Stimulated activated CD8-positive, alpha-beta memory T cell treated with anti-CD3 and anti-CD28 coated beads, Interleukin-4, amount 100 ng/mL, for 1 hour (primary cell): ENCODE results near the gene OR1I1.
"Not testable (repeated sequence)": the region's sequence is repeated elsewhere in the genome, so short reads cannot be mapped to it uniquely, and the experiment has no call there.

ENCODE experiments used
- DNase-seq, 2 donors: peaks; one replicate each; pipeline ENCODE4 v3.0.0-alpha.2; 2020; ENCODE audit warnings: low read depth in 2 of 2, low spot score in 1 of 2

Gene OR1I1, protein sequence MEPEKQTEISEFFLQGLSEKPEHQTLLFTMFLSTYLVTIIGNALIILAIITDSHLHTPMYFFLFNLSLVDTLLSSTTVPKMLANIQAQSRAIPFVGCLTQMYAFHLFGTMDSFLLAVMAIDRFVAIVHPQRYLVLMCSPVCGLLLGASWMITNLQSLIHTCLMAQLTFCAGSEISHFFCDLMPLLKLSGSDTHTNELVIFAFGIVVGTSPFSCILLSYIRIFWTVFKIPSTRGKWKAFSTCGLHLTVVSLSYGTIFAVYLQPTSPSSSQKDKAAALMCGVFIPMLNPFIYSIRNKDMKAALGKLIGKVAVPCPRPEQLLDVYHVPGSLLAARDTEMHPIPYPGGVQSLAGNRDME

DNA sequence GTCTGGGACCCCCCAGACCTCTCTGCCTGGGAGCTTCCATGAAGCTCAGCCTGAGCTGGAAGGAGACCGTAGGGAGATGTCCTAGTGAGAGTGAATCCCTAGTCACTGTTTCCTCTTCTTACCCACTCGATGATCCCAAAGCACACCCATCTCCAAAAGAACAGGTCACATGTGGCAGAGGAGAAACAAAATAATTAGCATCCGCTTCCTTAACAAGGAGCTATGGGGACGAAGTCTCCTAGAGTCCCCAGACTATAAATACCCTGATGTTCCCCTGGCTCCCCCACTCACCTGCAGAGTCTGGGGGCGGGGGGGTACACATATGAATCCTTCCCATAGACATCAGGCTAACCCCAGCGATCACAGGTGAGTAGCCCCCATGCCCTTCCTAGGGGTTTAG, at the start of gene OR1I1:
OR1I1 (plus strand) TSS at position 301 of the 400 bp plus-strand sequence. CDS start 4,855 bp downstream, outside the sequence.
- DNase-seq: no peak

DNA sequence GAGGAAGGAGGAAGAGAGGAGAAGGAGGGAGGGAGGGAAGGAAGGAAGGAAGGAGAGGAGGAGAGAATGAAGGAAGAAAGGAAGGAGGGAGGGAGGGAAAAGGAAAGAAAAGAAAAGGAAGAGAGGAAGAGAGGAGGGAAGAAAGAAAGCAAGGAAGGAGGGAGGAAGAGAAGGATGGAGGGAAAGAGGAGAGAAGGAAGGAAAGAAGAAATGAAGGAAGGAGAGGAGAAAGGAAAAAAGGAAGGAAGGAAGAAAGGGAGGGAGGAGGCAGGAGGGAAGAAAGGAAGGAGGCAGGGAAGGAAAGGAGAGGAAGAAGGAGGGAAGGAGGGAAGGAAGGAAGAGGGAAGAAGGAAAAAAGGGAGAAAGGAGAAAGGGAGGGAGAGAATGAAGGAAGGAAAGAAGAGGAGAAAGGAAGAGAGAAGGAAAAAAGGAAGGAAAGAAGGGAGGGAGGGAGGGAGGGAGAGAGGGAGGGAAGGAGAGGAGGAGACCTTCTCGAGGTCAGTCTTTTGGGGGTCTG, 46.2 kb upstream of the OR1I1 start:
- DNase-seq: no peak

DNA sequence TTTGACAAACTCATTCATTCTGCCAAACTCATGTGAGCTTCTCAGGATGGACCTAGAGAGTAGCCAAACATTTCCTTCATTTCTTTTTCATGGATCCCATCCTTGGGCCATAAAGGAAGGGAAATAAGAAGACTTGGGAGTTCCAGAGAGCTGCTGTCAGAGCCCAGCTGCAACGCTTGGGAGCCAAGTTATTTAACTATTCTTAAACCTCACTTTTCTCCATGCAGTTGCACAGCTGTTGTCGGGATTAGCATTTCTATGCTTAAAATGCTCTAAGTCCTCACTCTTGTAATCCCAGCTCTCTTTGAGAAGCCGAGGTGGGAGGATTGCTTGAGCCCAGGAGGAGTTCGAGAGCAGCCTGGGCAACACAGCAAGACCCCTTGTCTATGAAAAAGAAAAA, 44.4 kb upstream of the OR1I1 start:
- DNase-seq: no peak

DNA sequence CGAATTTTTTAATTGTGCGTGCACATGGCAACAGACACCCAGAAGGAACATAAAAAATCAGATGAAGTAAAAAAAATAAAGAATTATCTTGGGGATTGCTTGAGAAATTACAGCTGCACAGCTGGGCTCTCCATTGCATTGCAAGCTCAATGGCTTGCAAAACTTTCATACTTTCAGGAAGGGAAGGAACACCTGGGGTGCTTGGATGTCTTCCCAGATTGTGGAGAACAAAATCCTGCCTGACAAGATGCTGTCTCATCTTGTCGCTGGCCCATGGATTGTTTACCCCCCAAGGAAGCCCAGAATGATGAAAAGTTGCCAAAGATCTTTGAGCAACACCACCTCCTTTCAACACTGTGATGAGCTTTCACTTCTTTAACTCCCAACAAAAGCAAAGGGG, 43.7 kb upstream of the OR1I1 start:
- no peak for DNase-seq

DNA sequence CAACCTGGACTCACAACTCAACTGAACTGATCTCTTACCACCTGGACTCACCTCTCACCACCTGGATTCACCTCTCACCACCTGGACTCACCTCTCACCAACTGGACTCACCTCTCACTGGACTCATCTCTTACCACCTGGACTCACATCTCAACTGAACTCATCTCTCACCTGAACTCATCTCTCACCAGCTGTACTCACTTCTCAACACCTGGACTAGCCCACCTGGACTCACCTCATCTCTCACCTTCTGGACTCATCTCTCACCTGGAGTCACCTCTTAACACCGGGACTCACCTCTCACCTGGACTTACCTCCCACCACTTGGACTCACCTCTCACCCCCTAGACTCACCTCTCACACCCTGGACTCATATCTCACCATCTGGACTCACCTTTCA, 40.0 kb upstream of the OR1I1 start:
- DNase-seq: no peak

DNA sequence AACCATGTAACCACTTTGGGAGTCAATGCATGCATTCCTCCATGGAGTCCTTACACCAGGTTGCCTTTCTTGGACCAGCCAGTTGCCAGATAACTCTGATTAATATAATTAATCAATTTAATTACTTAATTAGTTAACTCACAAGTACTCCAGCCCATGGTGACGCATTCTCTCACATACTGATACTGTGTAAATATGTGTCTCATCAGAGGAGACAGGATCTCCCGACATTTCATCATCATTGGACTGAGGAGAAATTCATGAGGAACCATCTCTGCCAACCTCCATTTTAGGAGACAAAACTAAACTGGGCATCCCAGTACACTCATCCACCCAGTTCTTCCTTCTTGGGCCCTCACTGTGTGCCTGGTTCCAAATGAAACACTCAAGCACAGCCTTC, 39.2 kb upstream of the OR1I1 start:
- DNase-seq: no peak

DNA sequence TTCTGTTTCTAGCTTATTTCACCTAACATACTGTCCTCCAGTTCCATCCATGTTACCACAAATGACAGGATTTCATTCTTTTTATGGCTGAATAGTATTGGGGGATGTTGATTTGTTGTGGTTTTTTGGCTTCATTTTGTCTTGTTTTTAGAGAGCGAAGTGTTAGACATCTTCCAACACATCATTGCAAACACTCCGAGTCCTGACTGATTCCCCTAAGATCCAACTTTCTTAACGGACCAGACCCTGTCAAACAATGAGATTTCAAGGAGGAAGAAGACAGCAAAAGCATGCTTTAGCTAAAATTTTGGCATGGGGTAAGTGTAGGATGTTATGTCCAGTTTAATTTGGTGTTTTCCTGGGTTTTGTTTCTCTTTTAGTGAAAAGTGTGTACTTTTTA, 36.5 kb upstream of the OR1I1 start:
- no peak for DNase-seq

DNA sequence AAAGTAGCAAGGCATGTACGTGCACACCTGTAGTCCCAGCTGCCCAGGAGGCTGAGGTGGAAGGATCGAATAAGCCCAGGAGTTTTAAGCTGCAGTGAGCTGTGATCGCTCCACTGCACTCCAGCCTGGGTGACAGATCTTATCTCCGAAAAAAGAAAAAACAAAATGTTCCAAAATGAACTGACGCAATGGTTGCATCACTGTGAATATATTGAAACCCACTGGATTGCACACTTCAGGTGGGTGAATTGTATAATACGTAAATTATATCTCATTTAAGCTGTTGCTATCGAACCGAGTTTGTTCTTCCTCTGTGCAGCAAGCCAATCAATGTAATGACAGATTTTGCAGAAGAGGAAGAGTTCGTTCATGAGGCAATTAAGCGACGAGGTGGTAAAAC, 34.3 kb upstream of the OR1I1 start:
- DNase-seq: no peak

DNA sequence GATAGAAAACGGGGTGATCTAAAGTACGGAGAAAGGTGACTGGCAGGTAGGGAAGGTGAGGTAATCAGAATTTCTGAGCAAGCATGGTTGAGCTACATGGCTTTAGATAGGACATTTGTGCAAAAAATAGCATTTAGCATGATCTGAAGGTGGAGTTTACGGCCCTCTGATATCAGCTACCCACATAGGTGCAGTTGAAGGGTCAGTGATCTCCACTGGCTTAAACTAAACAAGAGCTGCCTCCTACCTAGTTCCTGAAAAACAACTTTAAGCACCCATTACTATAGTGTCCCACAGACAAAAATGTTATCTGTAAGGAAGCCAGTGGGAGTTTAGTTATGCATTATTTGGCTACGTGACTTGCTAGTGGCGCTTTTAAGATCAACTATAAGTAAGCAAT, 33.9 kb upstream of the OR1I1 start:
- DNase-seq: no peak

DNA sequence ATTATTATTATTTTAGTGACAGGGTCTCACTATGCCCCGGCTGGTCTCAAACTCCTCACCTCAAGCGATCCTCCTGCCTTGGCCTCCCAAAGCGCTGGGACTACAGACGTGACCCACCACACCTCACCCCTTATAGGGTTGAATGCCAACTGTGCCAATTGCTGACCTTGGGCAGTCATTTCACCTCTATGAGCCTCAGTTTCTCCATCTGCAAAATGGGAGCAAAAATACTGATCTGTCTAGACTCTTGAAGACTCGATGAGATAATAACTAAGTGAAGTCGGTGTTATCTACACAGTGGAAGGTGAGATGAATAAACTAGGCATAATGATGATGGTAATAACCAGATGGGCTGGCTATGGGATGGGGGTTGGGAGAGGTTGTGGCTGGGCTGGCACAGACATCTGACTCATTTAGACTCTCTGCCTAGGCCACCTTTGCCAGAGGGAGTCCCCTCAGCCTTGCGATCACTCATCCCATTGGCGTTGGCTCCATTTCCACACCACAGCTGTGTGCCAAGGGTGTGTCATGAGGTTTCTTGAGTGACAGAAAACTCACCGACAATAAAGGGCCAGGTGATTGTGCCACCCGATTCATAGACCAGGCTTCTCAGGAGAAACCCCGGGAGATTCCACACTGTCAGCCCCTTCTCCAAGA, 33.0 kb upstream of the OR1I1 start, which contains the start of gene CASP14:
CASP14 (plus strand) TSS at position 596 of the 657 bp plus-strand sequence. CDS start 2,772 bp downstream, outside the sequence.
- DNase-seq: no peak

DNA sequence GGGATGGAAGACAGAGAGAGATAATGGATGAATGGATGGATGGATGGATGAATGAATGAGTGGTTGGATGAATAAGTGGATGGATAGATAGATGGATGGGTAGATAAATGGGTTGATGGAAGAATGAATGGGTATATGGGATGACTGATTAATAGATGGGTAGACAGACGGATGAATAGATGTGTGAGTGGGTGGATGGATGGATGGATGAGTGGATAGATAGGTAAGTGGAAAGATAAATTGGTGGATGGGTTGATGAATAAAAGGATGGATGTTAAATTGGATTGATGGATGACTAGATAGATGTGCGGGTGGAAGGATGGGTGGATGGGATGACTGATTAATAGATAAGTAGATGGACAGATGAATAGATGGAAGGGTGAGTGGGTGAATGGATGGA, 31.4 kb upstream of the OR1I1 start:
- no peak for DNase-seq

DNA sequence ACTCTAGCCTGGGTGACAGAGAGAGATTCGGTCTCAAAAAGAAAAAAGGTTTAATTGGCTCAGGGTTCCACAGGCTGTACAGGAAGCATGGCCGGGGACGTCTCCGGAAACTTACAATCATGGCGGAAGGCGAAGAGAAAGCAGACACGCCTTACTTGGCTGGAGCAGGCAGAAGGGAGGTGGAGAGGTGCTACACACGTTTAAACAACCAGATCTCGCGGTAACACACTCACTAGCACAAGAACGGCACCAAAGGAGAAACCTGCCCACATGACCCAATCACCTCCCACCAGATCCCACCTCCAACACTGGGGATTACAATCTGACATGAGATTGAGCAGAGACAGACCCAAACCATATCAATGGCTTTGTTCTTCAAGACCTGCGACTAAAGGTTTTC, 20.0 kb upstream of the OR1I1 start:
- no peak for DNase-seq

DNA sequence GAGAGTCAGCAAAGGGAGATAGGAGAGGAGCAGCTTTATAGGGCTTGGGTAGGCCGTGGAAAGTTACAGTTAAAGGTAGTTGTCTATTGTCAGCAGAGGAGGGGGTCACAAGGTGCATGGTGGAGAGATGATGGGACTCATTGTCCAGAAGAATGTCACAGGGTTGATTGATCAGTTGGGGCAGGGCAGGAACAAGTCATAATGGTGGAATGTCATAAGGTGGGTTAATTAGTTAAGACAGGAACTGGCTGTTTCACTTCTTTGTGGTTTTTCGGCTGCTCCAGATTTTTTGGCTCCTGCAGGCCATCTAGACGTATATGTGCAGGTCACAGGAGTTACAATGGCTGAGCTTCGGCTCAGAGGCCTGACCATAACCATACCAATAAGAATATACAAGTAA, 11.6 kb upstream of the OR1I1 start:
- DNase-seq: not testable (repeated sequence)

DNA sequence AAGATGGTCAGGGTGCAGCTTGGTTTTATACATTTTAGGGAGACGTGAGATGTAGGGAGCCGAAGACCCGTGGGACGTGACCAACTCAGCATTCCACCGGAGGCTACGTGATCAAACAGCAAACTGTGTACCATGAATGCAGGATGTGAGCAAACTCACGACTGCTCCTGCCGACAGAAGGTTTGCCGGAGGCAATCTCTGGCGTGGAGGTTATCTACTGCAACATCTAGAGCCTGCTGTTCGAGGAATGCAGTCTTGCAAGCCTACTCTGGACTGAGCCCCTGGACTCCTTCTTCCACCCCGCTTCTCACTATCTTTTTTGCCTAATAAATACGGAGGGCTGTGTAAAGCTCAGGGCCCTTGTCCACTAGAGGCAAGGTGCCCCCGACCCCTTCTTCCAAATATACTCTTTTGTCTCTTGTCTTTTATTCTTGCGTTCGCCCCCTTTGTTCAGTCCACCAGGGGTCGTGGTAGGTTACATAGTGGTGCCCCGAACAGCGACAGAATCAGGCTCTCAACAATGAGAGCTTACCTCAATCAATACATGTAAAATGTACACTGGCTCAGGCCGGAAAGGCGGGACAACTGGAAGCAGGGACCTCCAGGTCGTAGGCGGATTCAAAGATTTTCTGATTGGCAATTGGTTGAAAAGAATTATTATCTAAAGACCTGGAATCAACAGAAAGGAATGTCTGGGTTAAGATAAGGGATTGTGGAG, 8.9 kb upstream of the OR1I1 start:
- no peak for DNase-seq

DNA sequence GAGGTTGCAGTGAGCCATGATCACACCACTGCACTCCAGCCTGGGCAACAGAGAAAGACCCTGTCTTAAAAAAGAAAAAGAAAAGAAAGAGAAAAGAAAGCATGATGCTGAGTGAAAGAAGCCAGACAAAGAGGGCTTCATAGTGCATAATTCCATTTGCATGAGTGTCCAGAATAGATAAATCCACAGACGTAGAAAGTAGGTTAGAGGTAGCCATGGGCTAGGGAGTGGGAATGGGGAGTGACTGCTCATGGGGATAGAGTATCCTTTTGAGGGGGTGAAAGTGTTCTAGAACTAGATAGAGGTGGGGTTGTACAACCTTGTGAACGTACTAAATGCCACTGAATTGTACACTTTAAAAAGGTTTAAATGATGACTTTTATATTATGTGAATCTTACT, 7.6 kb upstream of the OR1I1 start:
- DNase-seq: no peak

DNA sequence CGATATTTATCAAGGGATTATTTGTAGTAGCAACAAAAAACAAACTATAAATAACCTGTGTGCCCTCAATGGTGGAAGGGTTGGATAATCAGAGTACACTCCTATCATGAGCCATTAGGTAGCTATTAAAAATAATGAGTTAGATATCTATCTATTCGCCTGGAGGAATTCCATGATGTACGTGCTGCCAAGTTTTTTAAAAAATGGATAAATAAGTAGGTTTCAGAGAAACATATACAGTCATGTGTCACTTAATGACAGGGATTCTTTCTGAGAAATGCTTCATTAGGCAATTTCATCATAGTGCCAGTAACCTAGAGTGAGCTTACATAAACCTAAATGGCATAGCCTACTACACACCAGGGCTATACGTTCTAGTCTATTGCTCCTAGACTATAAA, 6.2 kb upstream of the OR1I1 start:
- DNase-seq: no peak

DNA sequence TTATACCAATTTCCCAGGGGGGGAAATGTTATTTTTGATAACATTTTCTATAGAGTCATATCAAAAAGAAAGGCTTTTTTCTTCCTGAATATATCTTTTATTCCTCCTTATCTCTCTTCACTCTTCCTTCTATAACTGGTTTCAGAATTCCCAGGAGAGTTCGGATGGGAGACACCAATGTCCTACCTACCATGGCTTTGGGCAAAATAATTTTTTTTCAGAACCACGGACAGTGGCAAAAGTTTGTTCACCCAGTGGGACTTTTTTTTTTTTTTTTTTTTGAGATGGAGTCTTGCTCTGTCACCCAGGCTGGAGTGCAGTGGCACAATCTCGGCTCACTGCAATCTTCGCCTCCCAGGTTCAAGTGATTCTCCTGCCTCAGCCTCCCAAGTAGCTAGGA, 2.0 kb upstream of the OR1I1 start:
- not testable (repeated sequence) for DNase-seq

DNA sequence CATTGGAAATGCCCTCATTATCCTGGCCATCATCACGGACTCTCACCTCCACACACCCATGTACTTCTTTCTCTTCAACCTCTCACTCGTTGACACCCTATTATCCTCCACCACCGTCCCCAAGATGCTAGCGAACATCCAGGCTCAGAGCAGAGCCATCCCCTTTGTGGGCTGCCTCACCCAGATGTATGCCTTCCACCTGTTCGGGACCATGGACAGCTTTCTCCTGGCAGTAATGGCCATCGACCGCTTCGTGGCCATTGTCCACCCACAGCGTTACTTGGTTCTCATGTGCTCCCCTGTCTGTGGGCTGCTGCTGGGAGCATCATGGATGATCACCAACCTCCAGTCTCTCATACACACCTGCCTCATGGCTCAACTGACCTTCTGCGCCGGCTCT, 5.2 kb downstream of the OR1I1 start:
- no peak for DNase-seq

DNA sequence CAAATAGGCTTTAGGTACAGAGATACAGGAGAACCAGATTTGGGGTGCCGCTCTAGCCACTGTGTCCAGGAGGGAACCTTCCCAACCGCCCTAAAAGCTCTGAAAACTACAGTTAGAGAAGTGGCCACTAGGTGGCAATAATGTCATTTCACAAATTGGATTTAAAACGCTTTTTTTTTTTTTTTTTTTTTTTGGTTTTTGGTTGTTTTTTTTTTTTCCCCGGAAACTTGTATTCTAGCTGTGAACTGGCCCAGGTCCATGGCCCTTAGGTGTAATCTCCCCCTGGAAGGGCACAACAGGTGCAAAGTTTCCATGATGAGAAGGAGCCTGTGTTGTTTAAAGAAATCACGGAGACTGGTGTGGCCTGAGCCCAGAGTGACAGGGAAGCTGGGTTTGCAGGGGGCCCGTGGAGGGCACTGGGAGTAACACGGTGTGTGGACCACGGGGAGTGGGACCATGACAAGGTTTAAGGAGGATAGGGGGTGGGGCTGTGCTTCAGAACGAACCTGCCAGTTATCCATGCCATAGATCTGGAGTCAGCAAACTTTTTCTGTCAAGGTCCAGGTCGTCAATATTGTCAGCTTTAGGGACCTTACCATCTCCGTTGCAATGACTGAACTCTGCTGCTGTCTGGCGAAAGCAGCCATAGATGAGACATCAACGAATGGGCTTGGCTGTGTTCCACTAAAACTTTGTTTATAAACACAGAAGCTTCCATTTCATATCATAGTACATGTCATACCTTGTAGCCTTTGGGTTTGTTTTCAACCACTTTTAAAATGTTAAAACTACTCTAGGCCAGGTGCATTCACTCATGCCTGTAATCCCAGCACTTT, 10.1 kb downstream of the OR1I1 start:
- peak in 1 of 2 donors; percentile 14 for DNase-seq

DNA sequence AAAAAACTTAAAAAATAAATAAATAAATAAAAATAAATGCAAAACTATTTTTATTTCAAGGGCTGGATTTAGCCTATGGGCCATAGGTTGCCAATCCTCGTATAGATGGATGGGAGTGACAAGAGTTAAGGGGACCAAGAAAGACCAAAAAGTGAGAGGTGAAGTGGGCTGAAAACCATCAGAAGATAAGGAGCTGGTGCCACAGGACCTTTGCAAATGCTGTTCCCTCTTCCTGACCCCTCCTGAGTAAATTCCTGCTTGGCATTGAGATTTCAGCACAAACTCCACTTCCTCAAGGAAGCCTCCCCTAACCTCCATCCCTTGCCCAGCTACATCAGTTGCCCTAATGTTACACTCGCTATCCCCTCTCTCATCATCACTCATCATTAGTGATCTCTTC, 11.0 kb downstream of the OR1I1 start:
- no peak for DNase-seq

DNA sequence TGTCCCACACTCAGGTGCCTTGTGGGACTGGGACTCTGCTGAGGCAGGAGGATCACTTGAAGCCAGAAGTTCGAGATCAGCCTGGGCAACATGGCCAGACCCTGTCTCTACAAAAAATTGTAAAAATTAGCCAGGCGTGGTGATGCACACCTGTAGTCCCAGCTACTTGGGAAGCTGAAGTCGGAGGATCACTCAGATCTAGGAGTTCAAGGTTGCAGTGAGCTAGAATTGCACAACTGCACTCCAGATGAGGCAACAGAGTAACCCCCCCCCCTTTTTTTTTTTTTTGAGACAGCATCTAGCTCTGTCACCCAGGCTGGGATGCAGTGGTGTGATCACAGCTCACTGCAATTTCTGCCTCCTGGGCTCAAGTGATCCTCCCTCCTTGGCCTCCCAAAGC, 14.2 kb downstream of the OR1I1 start:
- no peak for DNase-seq
